Inferior parietal cortex (tissue), 1 donor: Measurements from ENCODE around the gene MACROD2.
A peak's percentile ranks its signal among the peaks of the same experiment; 100 is the strongest.
"Not testable (repeated sequence)": the region's sequence is repeated elsewhere in the genome, so short reads cannot be mapped to it uniquely, and the experiment has no call there.

Experiments used
- DNase-seq: peaks from one replicate; pipeline ENCODE4 v3.0.0-alpha.2; 2016; ENCODE audit errors: extremely low spot score

Gene MACROD2

GRCh38 chr20:14902432-14903089 lies 907.2 kb downstream of the MACROD2 start:
- no peak for DNase-seq

GRCh38 chr20:14906908-14907434 lies 911.7 kb downstream of the MACROD2 start:
- no peak for DNase-seq

- DNase-seq: no peak
Measured at GRCh38 chr20:14910126-14910525, 914.8 kb downstream of the MACROD2 start.

- DNase-seq: no peak
Measured at GRCh38 chr20:14913896-14914620, 918.7 kb downstream of the MACROD2 start.

GRCh38 chr20:14914633-14915032 lies 919.3 kb downstream of the MACROD2 start:
- no peak for DNase-seq

- DNase-seq: peak; percentile 28
Measured at GRCh38 chr20:14915356-14915755, 920.0 kb downstream of the MACROD2 start.

- peak; percentile 18 for DNase-seq
Measured at GRCh38 chr20:14916360-14916920, 921.1 kb downstream of the MACROD2 start.

- DNase-seq: no peak
Measured at GRCh38 chr20:14918281-14918680, 923.0 kb downstream of the MACROD2 start.

- peak; percentile 50 for DNase-seq
Measured at GRCh38 chr20:14918976-14919375, 923.7 kb downstream of the MACROD2 start.

GRCh38 chr20:14919501-14920081 lies 924.3 kb downstream of the MACROD2 start:
- peak; percentile 37 for DNase-seq

- no peak for DNase-seq
Measured at GRCh38 chr20:14921513-14921912, 926.2 kb downstream of the MACROD2 start.

- no peak for DNase-seq
Measured at GRCh38 chr20:14922503-14923267, 927.4 kb downstream of the MACROD2 start.

GRCh38 chr20:14924433-14924832 lies 929.1 kb downstream of the MACROD2 start:
- no peak for DNase-seq

- no peak for DNase-seq
Measured at GRCh38 chr20:14925300-14925699, 930.0 kb downstream of the MACROD2 start.

GRCh38 chr20:14926436-14926835 lies 931.1 kb downstream of the MACROD2 start:
- not testable (repeated sequence) for DNase-seq

GRCh38 chr20:14928083-14928482 lies 932.8 kb downstream of the MACROD2 start:
- no peak for DNase-seq

- no peak for DNase-seq
Measured at GRCh38 chr20:14929388-14929787, 934.1 kb downstream of the MACROD2 start.

GRCh38 chr20:14932040-14932439 lies 936.7 kb downstream of the MACROD2 start:
- no peak for DNase-seq

- DNase-seq: no peak
Measured at GRCh38 chr20:14935285-14935684, 940.0 kb downstream of the MACROD2 start.

GRCh38 chr20:14937021-14937420 lies 941.7 kb downstream of the MACROD2 start:
- DNase-seq: no peak

GRCh38 chr20:14937846-14938245 lies 942.5 kb downstream of the MACROD2 start:
- no peak for DNase-seq

GRCh38 chr20:14947536-14947935 lies 952.2 kb downstream of the MACROD2 start:
- DNase-seq: no peak
